Lung (tissue), 12 donors: ENCODE results near the gene SERPINB6. TPM values are rescaled to one million over a fixed set of nuclear protein-coding genes. Genes with fewer than 3 reads are reported as not detected.

ENCODE experiments used
- ATAC-seq: fragments of 200-7000 bp; cut with Tn5 transposase; one replicate; pipeline ENCODE4 v1.9.1; 2020; ENCODE audit warnings: moderate number of reproducible peaks; ENCODE audit not compliant: insufficient read depth, low FRiP score
- DNase-seq, 3 donors: peaks; one replicate each; pipeline ENCODE4 v3.0.0-alpha.2; 2013 to 2017
- H3K27ac ChIP-seq, 2 donors: one replicate each; pipeline ENCODE4 v1.5.1; 2013; ENCODE audit warnings: mild to moderate bottlenecking in 2 of 2, moderate library complexity in 2 of 2, control low read depth in 1 of 2, inconsistent platforms in 1 of 2, low read depth in 1 of 2, low read length in 1 of 2
- H3K27me3 ChIP-seq, 3 donors: one replicate each; pipeline ENCODE4 v1.5.1; 2013; ENCODE audit warnings: low read length in 2 of 3; ENCODE audit not compliant: control insufficient read depth in 3 of 3, insufficient read depth in 3 of 3
- H3K36me3 ChIP-seq, 4 donors: one replicate each; pipeline ENCODE4 v1.5.1; 2013; ENCODE audit warnings: low read length in 4 of 4, mild to moderate bottlenecking in 1 of 4, moderate library complexity in 1 of 4; ENCODE audit not compliant: control insufficient read depth in 4 of 4, insufficient read depth in 4 of 4
- H3K4me1 ChIP-seq, 5 donors: one replicate each; pipeline ENCODE4 v1.5.1; 2013; ENCODE audit warnings: low read length in 5 of 5, mild to moderate bottlenecking in 2 of 5, moderate library complexity in 1 of 5; ENCODE audit not compliant: control insufficient read depth in 5 of 5, insufficient read depth in 5 of 5
- H3K4me3 ChIP-seq: one replicate; pipeline ENCODE4 v1.5.1; 2013; ENCODE audit warnings: mild to moderate bottlenecking, control low read depth, moderate library complexity
- H3K9ac ChIP-seq, 2 donors: one replicate each; pipeline ENCODE4 v1.5.1; 2013; ENCODE audit warnings: low read length in 2 of 2, control low read depth in 1 of 2; ENCODE audit not compliant: insufficient read depth in 1 of 2
- H3K9me3 ChIP-seq, 4 donors: one replicate each; pipeline ENCODE4 v1.5.1; 2013; ENCODE audit warnings: low read length in 3 of 4, mild to moderate bottlenecking in 1 of 4, moderate library complexity in 1 of 4; ENCODE audit not compliant: control insufficient read depth in 4 of 4, insufficient read depth in 3 of 4
- WGBS, 2 donors: extraction: QIAGEN DNeasy Blood & Tissue Kit; methylation state at CpG; one replicate each; pipeline ENCODE4 v1.1.7; 2013; 5-methylcytosine and 5-hydroxymethylcytosine counted together
- polyA plus RNA-seq, 2 donors: library from polyadenylated mRNA; stranded (reverse); fragments of 200-250 nt; gene quantifications; one replicate each; pipeline ENCODE4 v1.2.1, GENCODE V29; 2013
- total RNA-seq, 2 donors: library from RNA; depleted of rRNA in 1 of 2; stranded (reverse); fragments of >200 nt in 1 of 2; gene quantifications; one replicate each; pipeline ENCODE4 v1.2.1, GENCODE V29; 2014 to 2021
- TF ChIP-seq, protein P1 (sequence below): IDR thresholded peaks from 2 replicates; pipeline ENCODE4 v1.5.1; 2012; ENCODE audit warnings: mild to moderate bottlenecking; ENCODE audit errors: control extremely low read depth, extremely low read depth
- donor health status: control.
- donor health status: control.
- donor health status: Bipolar disorder and iron deficiency.
- donor health status: healthy.
- donor health status: DM: yes; HTN: yes; CAD: no.

The SERPINB6 gene
- total and polyA plus RNA-seq, 4 donors, result 113 to 155 (median 127) TPM

DNA sequence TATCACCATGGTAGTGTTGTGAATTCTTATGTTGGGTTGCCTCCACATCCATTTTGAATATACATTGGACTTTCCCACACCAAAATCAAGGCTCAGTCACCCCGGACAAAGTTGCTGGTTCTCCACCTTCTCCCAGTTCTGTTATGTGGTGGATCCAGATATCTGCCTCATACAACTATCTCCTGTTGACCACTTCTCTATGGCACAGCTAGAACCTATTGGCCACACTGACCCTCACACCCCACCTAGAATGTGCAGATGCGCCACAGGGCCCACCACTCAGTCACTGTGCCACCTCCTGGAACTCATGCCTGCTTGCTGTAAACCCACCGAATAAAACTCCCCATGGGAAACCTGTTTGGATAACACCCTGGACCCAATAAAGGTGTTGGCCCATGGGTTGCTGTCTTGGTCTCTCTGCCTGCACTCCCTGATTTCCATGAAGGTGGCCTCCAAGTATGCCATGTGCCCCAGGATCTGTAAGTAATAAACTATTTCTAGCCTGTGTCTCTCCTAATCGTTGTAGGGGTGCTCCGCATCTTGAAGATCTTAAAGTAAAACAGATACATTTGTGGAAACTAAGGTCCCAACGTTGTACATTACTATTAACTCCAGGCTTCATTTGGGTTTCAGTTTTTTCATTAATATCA lies 21.1 kb upstream of the SERPINB6 start:
- ATAC-seq (no peak), DNase-seq (no peak)
- no peak overlapping the region for H3K9ac ChIP-seq
- H3K27me3 ChIP-seq, result no peaks in the 10 kb centered on the region
- no peak overlapping the region for H3K4me3 ChIP-seq
- no peaks in the 10 kb centered on the region for H3K9me3 ChIP-seq
- no peak overlapping the region for H3K27ac ChIP-seq
- 78 to 96% methylated on average over 6 of the region's 6 CpGs for WGBS, 2 donors
- peaks cover 0 to 15% (median 4%) of the 10 kb centered on the region in 5 donors for H3K4me1 ChIP-seq
- H3K36me3 ChIP-seq, result peaks cover 0 to 2% (median 0%) of the 10 kb centered on the region in 4 donors
- TF ChIP-seq, protein P1, sequence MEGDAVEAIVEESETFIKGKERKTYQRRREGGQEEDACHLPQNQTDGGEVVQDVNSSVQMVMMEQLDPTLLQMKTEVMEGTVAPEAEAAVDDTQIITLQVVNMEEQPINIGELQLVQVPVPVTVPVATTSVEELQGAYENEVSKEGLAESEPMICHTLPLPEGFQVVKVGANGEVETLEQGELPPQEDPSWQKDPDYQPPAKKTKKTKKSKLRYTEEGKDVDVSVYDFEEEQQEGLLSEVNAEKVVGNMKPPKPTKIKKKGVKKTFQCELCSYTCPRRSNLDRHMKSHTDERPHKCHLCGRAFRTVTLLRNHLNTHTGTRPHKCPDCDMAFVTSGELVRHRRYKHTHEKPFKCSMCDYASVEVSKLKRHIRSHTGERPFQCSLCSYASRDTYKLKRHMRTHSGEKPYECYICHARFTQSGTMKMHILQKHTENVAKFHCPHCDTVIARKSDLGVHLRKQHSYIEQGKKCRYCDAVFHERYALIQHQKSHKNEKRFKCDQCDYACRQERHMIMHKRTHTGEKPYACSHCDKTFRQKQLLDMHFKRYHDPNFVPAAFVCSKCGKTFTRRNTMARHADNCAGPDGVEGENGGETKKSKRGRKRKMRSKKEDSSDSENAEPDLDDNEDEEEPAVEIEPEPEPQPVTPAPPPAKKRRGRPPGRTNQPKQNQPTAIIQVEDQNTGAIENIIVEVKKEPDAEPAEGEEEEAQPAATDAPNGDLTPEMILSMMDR, result no peak

DNA sequence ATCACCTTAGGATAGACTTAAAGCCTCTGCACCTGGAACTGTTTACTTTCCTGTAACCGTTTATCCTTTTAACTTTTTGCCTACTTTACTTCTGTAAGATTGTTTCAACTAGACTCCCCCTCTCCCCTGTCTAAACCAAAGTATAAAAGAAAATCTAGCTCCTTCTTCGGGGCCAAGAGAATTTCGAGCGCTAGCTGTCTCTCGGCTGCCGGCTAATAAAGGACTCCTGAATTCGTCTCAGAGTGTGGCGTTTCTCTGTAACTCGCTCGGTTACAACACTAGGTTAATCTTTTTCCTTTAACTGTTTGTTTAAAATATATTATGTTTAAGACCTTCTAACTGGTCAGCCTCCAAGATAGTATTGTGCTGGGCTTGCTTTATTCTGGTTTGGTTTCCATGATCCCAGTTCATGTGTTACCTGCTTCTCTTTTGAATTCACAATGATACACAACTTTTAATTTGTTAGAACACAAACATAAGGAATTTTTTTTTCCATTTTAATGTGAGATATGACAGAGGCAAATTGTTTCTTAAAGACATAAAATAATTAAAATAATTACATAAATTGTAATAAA lies 19.7 kb upstream of the SERPINB6 start:
- Histone ChIP-seq H3K9ac (peak overlapping the region; percentile 69 to 99), H3K27ac (peak overlapping the region; percentile 100), H3K9me3 (no peaks in the 10 kb centered on the region), H3K4me3 (no peak overlapping the region), H3K4me1 (peaks cover 0 to 22% (median 4%) of the 10 kb centered on the region in 5 donors), H3K36me3 (peaks cover 0 to 2% (median 0%) of the 10 kb centered on the region in 4 donors), H3K27me3 (no peaks in the 10 kb centered on the region)
- TF ChIP-seq, protein P1, result no peak
- ATAC-seq, result no peak
- 1 to 5% methylated on average over 10 of the region's 10 CpGs for whole genome bisulfite sequencing, 2 donors
- DNase-seq, result no peak

DNA sequence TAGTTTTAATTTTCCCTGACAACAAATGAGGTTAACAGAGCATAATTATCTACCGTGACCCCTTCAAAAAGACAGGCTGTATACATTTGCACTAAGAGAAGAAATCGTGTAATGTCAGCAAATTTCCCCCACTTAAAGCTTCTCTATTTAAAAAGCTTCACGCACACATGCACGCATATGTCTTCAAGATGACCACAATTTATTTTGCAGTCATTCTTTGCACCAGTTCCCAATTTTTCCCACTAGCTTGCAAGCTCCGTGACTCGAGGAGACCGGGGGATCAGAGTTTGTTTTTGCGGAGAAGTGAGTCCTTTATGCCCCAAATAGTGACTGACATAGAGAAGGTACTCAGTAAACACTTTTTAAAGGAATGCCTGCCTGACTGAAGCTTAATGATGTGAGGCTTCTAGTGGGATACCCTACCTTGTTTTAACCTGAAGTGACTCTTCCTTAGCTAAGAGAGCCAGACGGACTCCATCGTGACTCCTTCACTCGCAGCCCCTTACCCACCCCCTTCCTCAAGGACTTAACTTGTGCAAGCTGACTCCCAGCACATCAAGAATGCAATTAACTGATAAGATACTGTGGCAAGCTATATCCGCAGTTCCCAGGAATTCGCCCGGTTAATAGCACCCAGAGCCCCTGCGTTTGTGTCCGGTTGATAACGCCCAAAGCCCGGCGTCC lies 19.0 kb upstream of the SERPINB6 start:
- Histone ChIP-seq H3K27ac (peak overlapping the region; percentile 100), H3K27me3 (no peaks in the 10 kb centered on the region), H3K4me1 (peaks cover 0 to 22% (median 4%) of the 10 kb centered on the region in 5 donors), H3K4me3 (no peak overlapping the region), H3K9ac (peak overlapping the region; percentile 99), H3K9me3 (no peaks in the 10 kb centered on the region), H3K36me3 (peaks cover 0 to 2% (median 0%) of the 10 kb centered on the region in 4 donors)
- DNase-seq (peak; percentile 81 to 91 (median 90)), ATAC-seq (no peak)
- TF ChIP-seq, protein P1, result no peak
- WGBS, 2 donors, result 0 to 4% methylated on average over 19 of the region's 19 CpGs
